ENCODE measurements around the gene HPS4. TPM values are rescaled to one million over a fixed set of nuclear protein-coding genes. Genes with fewer than 3 reads are reported as not detected.
A peak's percentile ranks its signal among the peaks of the same experiment; 100 is the strongest.
"Not testable (repeated sequence)": the region's sequence is repeated elsewhere in the genome, so short reads cannot be mapped to it uniquely, and the experiment has no call there.

Gene HPS4
- total RNA-seq, 1 donor from 2014 or later: 34.7 TPM

DNA sequence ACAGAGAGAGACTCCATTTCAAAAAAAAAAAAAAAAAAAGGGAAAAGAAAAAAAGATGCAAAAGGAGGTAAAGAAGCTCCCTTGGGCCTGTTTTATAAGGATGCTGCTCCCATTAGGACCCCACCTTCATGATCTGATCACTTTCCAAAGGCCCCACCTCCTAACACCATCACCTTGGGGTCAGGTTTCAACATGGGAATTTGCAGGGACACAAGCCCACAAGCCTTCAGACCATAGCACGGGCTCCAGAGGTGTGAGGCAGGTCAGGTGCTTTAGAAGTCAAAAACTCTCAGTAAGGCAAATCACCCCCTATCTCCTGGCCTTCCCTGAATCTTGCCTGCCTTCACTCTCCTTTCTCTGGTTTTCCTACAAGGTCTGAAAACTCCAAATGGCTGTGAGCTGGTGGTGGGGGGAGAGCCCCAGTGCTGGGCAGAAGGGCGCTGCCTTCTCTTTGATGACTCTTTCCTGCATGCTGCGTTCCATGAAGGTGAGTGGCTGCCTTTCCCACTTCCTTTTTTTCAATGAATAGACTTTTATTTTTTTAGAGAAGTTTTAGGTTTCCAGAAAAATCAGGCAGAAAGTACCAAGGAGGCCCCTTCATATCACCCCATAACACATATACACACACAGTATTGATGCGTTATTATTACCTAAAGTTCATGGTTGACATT is 41.4 kb downstream of the HPS4 start:
- DNase-seq (ENCODE audit: low read depth): no peak

DNA sequence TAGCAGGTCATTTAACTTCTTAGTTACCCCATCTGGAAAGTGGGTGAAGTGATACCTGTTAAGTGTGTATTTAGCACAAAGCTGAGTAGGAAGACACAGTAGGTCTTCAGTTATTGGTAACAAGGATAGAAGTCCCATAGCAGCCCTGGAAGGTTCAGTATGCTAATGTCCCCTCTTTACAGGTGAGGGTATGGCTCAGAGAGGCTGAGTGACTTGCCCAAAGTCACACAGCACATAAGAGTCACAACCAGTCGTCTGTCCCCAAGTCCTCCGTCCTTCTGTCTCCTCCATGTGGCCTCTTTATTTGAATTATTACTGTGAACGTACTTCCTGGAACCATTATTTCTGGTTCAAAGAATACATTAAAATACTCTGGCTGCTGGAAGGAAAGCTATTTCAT is 44.0 kb downstream of the HPS4 start:
- no peak for DNase-seq (ENCODE audit: low read depth)

DNA sequence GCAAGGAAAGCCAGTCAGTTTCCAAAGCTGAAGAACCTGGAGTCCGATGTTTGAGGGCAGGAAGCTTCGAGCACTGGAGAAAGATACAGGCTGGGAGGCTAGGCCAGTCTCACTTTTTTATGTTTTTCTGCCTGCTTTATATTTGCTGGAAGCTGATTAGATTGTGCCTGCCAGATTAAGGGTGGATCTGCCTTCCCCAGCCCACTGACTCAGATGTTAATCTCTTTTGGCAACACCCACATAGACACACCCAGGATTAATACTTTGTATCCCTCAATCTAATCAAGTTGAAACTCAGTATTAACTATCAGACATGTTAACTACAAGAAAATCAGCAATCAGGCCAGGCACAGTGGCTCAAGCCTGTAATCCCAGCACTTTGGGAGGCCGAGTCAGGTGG is 44.8 kb downstream of the HPS4 start:
- not testable (repeated sequence) for DNase-seq (ENCODE audit: low read depth)

DNA sequence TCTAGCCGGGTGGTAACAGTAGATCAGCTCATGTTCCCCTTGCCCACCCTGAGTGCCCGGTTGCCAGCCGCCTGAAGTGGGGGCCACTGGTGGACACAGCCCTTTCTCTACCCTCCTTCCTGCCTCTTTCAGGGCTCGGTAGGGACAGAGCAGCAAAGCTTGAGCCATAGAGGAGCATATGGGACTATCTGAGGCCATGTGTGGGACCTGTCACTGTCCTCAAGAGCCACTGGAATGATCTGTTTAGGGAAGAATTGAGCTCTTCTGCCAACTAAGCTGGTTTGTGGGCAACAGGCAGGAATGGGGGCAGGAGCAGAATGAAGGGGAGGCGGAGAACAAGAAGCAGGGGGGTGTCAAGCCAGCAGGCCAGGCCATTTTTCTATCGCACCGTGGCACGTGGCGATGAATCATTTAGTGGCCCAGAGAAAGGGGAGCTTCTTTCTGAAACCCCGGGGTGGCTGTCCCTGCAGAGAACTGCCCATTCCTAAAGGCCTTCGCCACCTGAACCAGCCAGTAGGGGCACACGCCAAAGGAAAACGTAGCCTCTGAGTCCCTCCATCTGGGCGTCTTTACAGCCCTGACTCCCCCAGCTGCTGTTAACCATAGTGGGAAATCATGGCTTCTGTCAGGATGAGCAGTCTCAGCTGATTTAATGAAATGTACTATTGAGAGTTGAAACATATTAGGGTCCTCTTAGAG is 45.7 kb downstream of the HPS4 start:
- no peak for DNase-seq (ENCODE audit: low read depth)

DNA sequence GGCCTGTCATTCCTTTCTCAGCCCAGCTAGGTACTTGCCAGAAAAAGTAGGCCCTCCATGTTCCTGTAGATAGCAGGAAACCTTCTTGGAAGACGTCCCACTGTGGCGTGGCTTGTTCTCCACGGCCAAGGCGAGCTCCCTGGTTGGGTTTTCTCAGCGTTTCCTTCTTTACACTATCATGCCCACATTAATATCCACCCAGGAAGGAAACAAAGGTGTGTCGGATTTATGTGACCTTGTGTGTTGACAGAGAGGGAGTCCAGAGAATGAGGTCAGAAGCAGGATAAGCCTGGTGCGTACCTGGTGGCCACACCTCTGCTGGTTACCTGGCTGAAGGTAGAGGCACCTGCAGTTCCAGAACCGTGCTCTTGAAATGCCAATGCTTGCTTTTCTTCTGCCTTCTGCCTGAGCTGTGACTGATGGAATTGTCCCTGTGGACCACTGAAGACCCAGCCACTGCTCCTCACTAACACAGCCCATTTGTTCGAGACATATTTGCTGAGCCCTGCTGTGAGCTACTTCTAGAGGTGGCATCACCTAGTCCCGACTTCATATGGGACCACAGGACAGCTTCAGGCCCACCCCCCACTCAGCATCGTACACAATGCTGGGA is 46.6 kb downstream of the HPS4 start:
- DNase-seq (ENCODE audit: low read depth): no peak

DNA sequence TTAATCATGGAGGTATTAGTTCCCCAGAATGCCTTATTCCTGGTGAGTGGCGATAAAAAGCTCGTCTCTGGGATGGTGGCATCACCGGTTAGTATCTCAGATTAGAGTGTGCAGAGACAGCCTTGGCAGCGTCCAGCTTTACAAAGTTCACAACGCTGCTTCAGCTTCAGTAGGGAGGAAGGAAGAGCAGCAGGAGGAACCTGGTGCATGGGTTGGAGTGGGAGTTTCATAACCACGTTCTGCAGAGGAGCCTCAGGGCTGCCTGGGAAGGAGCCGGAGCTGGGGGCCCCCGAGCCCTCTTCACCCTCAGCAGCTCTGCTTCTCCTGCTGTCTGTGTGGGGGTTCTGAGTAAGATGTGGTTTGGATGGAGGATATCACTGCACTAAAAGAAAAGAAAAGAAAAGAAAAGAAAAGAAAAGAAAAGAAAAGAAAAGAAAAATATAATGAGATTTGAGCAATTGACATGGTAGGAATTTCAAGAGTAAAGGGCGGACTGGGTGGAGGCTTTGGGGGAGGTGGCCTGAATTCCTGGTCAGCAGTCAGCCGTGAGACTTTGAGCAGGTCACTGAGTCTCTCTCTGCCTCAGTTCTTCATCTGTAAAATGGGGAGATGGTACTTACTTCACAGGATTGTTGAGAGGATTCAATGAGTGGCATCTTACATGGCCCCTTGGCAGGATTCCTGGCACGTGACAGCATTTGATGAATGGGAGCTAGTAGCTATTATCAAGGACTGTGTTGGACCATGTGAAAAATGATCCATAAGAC is 48.1 kb downstream of the HPS4 start:
- DNase-seq (ENCODE audit: low read depth): no peak

DNA sequence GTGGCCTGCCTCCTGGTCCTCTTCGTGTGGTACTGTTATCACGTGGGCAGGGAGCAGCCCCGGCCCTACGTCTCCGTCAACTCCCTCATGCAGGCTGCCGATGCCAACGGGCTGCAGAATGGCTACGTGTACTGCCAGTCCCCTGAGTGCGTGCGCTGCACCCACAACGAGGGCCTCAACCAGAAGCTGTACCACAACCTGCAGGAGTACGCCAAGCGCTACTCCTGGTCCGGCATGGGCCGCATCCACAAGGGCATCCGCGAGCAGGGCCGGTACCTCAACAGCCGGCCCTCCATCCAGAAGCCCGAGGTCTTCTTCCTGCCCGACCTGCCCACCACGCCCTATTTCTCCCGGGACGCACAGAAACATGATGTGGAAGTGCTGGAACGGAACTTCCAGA is 49.8 kb downstream of the HPS4 start:
- DNase-seq (ENCODE audit: low read depth): no peak

DNA sequence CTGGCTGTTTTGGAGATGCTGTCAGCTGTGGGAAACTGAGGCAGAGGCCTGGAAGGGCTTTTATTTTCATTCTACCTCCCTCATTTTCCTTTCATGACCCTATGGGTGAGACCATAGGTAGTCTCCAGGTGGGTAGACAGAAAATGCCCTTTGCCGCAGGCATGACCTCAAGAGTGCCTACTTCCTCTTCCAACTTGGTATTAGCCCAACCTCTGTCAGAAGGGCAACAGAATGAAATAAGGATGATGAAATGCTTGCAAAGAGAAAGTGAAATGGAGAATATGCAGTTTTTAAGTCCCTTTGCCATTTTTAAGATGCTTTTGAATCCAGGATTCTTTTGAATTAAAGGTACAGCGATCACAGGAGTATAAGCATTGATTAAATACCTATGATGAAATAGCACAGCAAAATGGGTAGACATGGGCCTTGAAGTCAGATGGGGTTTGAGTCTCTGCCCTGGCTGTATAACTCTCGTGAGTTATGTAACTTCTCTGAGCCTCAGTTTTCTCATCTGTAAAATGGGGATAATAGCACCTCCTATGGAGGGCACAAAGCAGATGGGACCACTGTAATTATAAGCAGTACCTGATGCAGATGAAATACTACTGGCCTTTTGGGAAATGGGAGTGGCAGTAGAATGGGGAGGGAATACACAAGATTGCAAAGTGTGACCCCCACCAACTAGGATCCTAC is 50.8 kb downstream of the HPS4 start:
- no peak for DNase-seq (ENCODE audit: low read depth)

DNA sequence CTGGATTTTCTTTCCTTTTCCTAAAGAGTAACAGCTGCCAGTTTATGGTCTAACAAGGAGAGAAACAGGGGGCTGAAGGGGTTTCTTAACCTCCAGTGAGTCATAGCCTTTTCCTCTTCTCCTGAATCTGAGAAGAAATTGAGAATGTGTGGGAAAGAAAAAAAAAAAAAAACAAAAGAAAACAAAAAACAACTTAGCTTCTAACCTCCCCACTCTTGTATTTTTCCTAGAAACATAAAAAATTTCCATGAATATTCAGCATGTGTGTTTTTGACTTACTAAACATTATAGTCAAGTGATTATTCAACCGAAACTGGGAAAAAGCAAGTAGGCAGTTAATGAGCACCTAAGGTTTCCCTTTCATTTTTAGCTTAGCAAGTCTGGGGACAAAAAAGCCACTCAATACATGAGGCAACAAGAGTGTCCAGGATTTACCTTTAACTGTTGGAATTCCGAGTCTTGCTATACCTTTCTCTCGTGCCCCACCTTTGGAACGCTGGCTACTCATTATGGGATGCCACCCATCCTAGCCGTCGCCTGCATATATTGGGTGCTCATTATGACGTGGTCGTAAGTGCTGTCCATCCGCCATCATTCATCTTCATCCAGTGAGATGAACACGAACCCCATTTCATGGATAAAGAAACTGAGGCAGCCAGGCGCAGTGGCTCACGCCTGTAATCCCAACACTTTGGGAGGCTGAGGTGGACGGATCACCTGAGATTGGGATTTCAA is 52.2 kb downstream of the HPS4 start:
- DNase-seq (ENCODE audit: low read depth): peak; percentile 92

DNA sequence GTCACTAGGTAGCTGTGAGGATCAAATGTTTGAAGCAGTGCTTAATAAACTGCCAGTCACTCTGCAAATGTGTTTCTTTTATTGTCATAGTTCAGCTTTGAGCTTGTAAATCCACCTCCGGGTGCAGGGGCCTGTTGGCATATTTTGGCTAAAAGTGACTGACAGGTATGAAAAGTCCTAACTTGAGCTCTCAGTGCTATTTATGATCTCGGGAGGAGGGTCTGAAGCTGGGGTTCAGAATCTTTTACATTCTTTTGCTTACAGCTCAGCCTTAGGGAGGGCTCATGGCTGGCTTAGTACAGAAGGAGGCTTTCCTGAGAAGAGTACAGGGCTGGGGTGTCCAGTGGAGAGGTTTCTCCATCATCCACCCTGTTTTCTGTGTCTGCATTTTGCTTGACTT is 53.0 kb downstream of the HPS4 start:
- DNase-seq (ENCODE audit: low read depth): no peak

DNA sequence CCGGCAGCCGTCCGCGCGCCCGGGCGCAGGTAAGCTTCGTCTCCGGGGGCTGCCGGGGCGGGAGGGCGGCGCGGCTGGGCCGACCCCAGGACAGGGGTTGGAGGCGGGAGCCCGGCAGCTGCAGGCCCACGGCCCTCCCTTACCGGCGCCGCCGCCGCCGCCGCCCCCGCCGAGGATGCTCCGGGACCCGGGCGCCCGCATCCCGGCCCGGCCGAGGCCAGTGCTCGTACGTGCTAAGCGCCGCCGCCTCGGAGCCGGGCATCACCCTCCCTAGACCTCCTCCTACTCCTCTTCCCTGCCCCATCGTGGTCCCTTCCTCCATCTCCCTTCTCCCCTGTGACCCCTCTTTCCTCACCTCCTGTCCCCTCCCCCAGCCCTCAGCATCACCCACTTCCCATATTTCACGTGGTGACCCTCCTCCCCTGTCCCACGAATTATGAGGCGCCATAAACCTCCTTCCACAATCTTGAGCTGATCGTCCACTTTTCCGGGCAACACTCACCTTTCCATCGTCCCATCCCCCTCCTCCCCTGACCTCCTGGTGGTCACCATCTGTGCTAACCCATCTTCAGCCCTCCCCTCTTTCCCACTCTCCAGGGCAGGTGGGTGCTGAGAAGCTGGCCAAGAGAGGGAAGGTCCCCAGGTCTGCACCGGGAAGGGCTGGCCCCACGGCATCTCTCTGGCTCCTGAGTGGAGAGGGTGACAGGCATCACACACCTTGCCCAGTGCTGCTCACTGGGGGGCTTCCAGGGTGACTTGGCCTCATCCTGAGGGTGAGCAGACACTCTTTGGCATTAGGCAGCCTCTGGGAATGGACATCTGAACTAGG is 53.9 kb downstream of the HPS4 start:
- DNase-seq (ENCODE audit: low read depth): no peak

DNA sequence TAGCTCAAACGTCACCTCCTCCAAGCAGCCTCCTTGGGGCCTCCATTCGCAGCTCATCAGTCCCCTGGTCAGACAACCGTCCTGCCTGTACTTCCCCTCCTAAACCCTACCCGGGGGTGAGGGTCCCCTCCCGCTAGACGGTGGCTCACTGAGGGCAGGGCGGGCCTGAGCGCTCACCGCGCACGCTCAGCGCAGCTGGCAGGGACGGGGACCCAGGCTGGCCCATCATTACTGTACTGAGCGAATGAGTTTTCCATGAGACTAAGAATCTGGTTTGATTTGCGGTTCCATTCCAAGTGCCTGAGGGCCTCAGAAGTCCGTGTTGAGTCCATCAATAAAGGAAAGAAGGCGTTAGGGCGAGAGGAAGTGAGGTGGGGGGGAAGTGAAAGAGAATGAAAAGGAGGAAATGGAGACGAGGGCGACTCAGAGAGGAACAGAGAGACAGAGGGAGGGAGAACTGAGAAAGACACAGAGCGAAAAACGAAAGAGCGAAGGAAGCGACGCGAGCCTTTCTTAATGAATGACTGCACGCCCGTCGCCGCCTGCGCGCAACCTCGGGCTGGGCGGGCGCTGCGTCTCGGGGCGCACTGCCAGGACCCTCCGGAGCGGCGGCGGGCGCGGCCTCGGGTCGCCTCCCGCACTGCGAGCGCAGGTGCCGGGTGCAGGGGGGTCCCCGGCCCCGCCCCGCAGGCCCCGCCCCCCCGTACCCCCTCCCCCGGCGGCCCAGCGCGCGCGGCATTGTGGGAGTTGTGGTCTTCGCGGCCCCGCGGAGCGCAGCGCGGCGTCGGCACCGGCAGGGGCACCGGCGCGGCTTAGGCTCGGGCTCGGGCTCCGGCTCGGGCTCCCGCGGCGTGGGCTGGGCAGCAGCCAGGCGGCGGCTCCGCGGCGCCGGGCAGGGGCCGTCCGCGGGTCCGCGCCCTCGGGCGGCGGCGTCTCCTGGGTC is 54.8 kb downstream of the HPS4 start, which contains the start of gene ASPHD2:
ASPHD2 (plus strand) TSS at position 746 of the 943 bp plus-strand sequence. CDS start 4,356 bp downstream, outside the sequence.
- DNase-seq (ENCODE audit: low read depth): peak; percentile 48

DNA sequence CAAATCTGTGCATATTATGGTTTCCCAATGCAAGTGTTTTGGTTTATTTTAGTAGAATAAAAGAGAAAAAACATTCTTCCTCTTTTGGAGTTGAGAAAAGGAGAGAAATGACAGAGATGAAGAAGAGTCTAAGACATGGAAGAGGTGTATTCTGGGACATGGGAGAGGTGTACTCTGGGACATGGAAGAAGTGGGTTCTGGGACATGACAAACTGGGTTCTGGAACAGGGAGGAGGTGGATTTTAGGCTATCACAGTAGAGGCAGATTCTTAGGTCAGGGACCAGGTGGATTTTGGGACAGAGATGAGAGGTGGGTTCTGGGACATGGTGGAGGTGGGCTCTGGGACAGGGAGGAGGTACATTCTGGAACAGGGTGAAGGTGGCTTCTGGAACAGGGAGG is 56.7 kb downstream of the HPS4 start:
- no peak for DNase-seq (ENCODE audit: low read depth)

DNA sequence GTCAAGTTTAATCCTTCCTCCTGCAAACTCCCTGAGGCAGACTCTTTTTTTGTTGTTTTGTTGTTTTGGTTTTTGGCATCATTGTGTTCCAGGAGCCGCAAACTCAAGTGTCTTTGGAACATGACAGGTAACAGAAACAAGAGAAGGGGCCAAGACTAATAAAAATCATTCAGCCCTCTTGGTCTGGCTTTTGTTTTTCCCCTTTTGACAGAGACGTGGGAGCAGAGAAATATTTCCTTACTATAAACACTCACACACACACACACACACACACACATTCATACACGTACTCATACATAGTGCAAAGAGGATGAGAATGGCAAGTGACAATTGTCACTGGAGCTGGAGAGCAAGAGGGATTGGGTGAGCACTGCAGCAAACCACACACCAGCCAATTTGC is 65.0 kb downstream of the HPS4 start:
- DNase-seq (ENCODE audit: low read depth): no peak

DNA sequence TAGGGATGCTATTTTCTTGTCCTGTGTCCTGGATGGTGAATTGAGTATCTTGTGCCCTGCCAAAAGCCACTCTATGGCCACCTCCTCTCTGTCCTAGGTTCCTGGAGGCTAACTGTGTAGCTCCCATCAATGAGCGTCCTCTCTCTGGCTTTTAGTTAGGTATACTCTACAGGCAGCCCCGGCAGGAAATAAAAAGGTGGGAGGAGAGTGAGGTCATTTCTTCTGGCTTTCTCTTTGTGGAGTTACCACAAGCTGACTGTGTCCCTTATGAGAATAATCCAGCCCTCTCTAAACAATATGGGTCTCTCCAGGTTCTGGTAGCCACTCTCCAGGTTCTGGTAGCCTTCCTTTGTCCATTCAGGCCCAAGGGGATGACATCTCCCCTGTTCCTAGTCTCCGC is 66.2 kb downstream of the HPS4 start:
- DNase-seq (ENCODE audit: low read depth): no peak

DNA sequence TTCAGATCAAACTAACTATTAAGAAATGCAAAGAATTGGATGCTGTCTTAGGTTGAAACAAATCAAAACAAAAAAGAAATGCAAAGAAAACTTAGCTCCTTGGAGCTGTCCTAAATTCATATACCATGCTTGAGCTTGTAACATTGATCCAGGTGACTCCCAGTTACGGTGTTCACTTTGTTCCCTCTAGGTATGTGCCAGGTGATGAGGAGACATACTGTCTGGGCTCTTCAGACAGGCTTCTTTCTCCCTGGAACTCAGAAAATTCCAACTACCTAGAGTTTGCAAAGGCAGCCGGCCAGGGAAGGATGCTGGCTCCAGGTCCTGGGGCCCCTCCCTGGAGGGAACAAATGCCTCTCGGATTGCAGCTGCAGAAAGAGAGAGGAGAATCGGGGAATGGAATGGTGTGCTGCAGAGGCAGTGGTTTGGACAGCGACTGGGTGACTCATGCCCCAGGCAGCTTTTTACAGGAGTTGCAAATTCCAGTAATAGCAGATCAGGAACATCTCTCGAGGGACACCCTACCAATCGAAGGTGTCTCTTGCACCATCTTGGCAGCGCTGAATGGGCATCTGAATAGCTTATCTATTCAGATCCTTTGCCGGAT is 66.8 kb downstream of the HPS4 start:
- DNase-seq (ENCODE audit: low read depth): peak; percentile 67

DNA sequence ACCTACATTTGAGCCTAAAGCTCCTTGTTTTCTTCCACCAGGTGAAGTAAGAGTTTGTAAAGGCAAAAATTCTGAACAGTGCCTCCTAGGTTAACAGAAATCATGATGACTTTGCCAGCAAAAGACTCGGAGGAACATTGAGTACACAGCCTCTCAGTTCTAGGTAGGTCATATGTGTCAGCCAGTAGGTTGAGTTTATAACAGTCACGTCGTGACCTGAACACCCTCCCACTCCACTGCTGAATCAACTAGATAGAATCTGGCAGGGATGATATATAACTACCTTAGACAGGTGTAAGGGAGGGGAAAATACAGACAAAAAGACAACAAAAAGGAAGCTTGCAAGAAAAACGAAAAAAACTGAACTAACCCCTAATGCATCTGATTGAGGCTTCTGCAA is 67.3 kb downstream of the HPS4 start:
- DNase-seq (ENCODE audit: low read depth): no peak

DNA sequence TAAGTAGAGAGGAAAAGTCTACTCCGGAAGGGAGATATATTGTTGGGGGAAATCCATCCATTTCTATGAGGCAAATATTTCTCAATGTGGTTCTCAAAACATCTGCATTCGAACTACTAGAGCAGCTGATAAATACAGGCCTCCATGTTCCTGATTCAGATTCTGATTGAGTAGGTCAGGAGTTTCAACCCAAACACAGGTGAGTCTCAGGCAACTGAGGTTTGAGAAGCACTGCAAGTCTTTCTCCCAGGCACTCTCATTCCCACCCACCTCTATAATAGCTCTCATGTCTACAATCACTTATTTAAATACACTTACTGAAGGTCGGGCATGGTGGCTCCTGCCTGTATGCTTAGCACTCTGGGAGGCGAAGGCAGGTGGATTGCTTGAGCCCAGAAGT is 69.2 kb downstream of the HPS4 start:
- no peak for DNase-seq (ENCODE audit: low read depth)

DNA sequence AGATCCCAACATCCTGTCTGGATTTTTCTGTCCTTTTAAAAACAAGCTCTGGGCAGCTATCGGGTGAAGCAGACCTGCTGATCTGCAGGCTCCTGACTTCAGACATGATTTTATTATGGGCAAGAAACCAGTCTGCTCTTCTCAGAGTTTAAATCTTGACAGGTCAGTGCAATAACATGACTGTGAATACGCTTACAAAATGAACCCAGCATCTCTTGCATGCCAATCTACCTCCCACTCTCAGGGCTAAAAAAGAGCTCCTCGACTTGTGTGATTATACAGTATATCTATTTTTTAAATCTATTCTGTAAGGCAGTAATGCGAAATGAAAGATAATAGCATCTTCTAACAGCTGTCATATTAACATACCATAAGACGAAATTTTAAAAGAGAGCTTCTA is 73.2 kb downstream of the HPS4 start:
- no peak for DNase-seq (ENCODE audit: low read depth)
